Muscle layer of duodenum (tissue), 2 donors: Measurements from ENCODE around the gene PSENEN.

Experiments
- H3K27ac ChIP-seq: one replicate; pipeline ENCODE4 v1.7.0; 2013; ENCODE audit warnings: mild to moderate bottlenecking, low read length
- H3K27me3 ChIP-seq: one replicate; pipeline ENCODE4 v1.7.0; 2013; ENCODE audit warnings: low read depth, mild to moderate bottlenecking, control low read depth, low read length
- H3K36me3 ChIP-seq, 2 donors: one replicate each; pipeline ENCODE4 v1.7.0; 2013; ENCODE audit warnings: low read length in 2 of 2, control low read depth in 1 of 2, mild to moderate bottlenecking in 1 of 2; ENCODE audit not compliant: insufficient read depth in 2 of 2, control insufficient read depth in 1 of 2
- H3K4me1 ChIP-seq, 2 donors: one replicate each; pipeline ENCODE4 v1.7.0; 2013; ENCODE audit warnings: low read length in 2 of 2, mild to moderate bottlenecking in 2 of 2, control low read depth in 1 of 2, moderate library complexity in 1 of 2; ENCODE audit not compliant: insufficient read depth in 2 of 2, control insufficient read depth in 1 of 2
- H3K4me3 ChIP-seq, 2 donors: one replicate each; pipeline ENCODE4 v1.7.0; 2013; ENCODE audit warnings: low read length in 2 of 2, low read depth in 1 of 2, mild to moderate bottlenecking in 1 of 2
- H3K9me3 ChIP-seq, 2 donors: one replicate each; pipeline ENCODE4 v1.7.0; 2013; ENCODE audit warnings: low read length in 2 of 2, control low read depth in 1 of 2, mild to moderate bottlenecking in 1 of 2; ENCODE audit not compliant: control insufficient read depth in 1 of 2
- donor health status: healthy.

The PSENEN gene

DNA sequence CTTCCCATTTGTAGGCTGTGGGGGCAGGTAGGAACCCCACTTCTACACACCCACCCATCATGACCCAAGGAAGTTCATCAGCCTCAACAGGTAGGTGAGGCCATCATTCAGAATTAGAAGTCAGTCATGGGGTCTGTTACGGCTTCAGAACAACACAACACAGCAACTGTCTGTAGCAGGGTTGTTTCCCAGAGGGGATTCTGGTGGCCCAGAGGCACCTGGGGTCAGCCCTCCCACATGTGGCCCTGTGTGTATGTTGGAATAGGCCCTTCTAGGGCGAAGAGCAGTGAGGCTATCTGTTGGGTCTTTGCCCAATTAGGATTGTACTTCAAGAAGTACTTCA is 6.6 kb upstream of the PSENEN start:
- Histone ChIP-seq H3K4me3 (no peak overlapping the region), H3K4me1 (peaks cover 4 to 13% of the 10 kb centered on the region in 2 donors), H3K9me3 (no peaks in the 10 kb centered on the region), H3K36me3 (peaks cover 30 to 53% of the 10 kb centered on the region in 2 donors), H3K27me3 (no peaks in the 10 kb centered on the region), H3K27ac (no peak overlapping the region)

DNA sequence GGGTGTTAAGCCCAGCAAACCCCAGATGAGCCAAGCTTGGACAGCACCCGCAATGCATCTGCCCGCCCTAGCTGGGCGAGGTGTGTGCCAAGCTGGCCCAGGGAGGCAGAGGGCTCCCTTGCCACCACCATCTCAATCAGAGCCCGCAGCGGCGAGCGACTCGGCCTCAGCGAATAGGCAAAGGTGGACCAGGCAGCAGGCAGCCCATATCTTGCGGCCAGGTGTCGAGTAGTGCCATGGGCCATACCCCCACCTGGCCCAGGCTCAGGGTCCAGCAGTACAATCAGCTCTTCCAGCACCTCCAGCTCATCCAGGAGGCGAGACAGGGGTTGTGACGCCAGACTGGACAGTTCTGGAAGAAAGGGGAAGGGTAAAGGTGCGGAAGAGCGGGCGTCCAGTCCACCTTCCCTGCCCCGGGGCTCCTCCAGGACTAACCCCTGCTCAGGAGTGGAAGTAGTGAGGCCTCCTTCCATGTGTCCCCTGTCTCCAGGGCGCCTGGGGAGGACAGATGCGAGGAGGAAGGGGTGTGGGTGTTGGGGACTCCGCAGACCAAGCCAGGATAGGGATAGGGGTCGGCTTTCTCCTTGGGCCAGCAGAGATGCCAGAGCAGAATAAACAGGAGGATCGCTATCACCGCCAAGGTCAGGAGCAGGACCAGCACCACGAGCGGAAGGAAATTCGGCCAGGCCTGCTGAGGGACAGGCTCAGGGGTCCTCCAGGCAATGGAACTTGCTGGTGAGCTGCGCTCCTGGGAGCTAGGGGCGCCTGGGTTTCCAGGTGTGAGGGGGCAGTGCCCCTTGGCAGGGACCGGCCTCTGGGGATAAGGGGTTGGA is 6.0 kb upstream of the PSENEN start:
- Histone ChIP-seq H3K27me3 (no peaks in the 10 kb centered on the region), H3K4me3 (peak overlapping the region; percentile 70 to 81), H3K27ac (peak overlapping the region; percentile 67), H3K36me3 (peaks cover 24 to 50% of the 10 kb centered on the region in 2 donors), H3K9me3 (no peaks in the 10 kb centered on the region), H3K4me1 (peaks cover 10 to 19% of the 10 kb centered on the region in 2 donors)

DNA sequence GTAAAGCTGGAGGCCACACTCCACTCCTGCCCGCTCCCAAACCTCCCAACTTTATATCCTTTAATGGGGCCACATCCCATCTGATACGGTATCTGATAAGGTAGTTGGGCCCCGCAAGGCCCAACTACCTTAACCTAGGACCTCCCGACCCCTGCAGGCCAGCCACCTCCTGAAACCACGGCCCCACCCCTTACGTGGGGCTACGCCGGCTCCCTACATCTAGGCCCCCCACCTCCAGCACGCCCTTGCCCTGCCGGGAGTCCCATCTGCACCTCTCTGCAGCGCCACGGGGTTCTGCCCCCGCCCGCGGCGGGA is 5.4 kb upstream of the PSENEN start:
- Histone ChIP-seq H3K36me3 (peaks cover 19 to 48% of the 10 kb centered on the region in 2 donors), H3K27ac (peak overlapping the region; percentile 67), H3K9me3 (no peaks in the 10 kb centered on the region), H3K4me1 (peaks cover 12 to 22% of the 10 kb centered on the region in 2 donors), H3K4me3 (peak overlapping the region; percentile 70 to 81), H3K27me3 (no peaks in the 10 kb centered on the region)

DNA sequence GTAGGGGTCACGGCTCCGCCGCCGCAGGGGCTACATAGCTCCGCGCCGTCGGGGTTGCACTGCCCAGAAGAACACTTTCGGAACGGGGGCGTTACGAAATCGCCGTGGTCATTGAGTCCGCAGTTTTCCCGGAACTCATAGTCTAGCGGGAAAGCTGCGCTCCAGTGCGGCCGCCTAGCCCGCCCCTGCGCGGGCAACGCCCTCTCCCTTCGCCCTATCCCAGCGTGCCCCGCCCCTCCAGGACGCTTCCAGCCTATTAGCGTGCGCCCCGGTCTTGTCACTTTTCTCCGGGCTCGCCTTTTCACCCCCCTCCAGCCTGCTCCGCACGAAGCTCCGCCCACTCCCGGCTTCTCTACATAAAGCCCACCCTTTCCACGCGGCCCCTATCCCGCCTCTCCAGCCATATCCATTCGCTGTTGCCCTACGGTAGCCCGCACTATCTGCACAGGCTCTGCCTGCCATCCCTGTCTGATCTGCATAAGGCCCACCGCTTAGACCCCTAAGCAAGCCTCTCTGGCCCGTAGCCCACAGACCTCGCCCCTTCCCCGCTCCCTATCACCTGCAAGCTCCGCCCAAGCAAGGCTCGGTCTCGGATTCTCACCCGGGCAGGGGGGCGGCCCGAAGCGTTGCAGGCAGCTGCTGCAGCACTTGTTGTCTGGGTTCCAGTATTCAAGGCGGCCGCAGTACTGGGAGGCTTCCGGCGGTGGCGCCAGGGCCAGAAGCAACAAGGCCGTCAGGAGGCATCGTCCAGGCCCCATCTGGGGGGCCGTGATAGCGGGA is 4.8 kb upstream of the PSENEN start:
- Histone ChIP-seq H3K9me3 (no peaks in the 10 kb centered on the region), H3K4me3 (peak overlapping the region; percentile 81), H3K36me3 (peaks cover 15 to 44% of the 10 kb centered on the region in 2 donors), H3K4me1 (peaks cover 12 to 22% of the 10 kb centered on the region in 2 donors), H3K27ac (peak overlapping the region; percentile 67), H3K27me3 (no peaks in the 10 kb centered on the region)

DNA sequence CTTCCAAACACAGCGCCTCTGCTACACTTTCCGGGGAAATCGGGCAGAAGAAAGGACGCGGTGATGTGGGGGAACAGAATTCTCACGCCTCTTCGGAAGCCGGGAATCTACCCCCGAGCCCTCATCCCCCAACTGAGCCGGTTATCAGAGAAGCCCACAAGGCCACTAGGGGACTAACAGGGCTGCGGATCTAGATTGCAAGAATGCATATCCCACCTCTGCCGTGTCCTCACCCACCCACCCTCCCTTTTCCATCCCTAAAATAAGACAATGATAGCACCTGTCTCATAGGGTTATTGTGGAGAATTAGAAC is 4.3 kb upstream of the PSENEN start:
- Histone ChIP-seq H3K36me3 (peaks cover 14 to 44% of the 10 kb centered on the region in 2 donors), H3K4me3 (peak overlapping the region; percentile 81), H3K27ac (peak overlapping the region; percentile 60), H3K27me3 (no peaks in the 10 kb centered on the region), H3K4me1 (peaks cover 14 to 27% of the 10 kb centered on the region in 2 donors), H3K9me3 (no peaks in the 10 kb centered on the region)

DNA sequence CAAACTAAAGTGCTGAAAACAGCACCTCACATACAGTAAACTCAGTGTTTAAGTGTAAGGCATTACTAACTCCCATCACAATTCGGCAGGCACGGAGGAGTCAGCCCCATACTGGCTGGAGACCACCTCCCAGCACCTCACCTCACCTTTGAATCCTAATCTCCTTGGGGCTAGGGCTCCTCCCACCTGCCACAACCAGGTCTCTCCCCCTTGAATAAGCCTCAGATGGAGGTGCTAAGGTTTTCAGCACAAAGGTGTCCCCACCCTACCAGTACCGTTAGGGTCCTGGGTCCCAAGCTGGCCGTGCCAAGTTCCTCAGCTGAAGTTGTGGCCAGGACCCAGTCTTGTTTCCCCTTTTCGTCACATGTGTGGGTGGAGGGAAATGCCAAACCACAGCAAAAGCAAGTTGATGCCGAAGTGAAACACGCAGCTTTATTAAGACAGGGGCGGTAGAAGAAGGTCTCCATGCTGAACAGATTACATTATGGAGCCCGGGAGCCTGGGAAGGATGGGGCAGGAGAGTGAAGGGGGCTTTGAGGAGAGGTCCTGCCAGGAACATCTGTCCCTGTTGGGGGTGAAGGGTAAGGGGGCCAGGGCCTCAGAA is 3.2 kb upstream of the PSENEN start, which contains the start of gene IGFLR1:
Gene IGFLR1 (minus strand): TSS at position 332 of the 604 bp plus-strand sequence. CDS start 1,272 bp downstream, outside the sequence.
- Histone ChIP-seq H3K36me3 (peaks cover 14 to 34% of the 10 kb centered on the region in 2 donors), H3K4me3 (peak within 1 kb of the TSS; percentile 2 to 21), H3K27me3 (no peaks in the 10 kb centered on the region), H3K9me3 (no peaks in the 10 kb centered on the region), H3K4me1 (peaks cover 18 to 34% of the 10 kb centered on the region in 2 donors), H3K27ac (peak within 1 kb of the TSS; percentile 83)

DNA sequence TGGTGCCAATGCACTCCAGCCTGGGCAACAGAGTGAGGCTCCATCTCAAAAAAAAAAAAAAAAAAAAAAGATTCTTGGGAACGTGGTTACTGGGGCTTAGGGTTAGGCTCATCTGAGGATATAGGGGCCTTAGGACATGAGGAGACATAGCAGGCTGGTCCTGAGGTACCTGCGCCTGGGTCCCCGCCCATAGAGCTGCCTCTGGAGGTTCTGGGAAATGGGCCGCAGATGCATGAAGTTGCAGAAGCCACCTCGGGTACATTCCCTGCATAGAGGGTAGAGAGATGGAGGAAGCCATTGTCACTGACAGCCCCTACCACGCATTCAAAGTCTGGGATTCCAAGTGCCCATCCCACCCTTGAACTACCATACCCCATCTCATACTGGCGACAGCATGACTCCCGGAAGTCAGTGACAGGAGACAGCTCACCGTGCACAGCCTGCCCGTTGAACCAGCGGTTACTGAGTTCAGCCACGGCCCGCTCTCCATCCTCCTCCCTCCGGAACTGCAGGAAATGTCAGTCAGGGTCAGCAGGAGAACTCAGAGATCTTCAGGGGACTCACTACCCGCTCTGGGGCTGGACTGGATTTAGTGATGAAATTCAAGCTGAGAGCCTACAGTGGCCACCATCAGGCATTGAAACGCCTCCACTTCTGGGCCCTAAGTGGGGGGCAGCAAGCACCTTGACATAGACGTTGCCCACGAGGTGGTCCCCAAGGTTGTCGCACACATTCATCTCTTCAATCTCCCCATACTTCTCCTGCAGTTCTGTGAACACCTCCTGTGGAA is 1.6 kb upstream of the PSENEN start:
- Histone ChIP-seq H3K9me3 (no peaks in the 10 kb centered on the region), H3K4me1 (peaks cover 18 to 39% of the 10 kb centered on the region in 2 donors), H3K27me3 (no peaks in the 10 kb centered on the region), H3K4me3 (peak overlapping the region; percentile 90 to 94), H3K27ac (no peak overlapping the region), H3K36me3 (peaks cover under 1 to 19% of the 10 kb centered on the region in 2 donors)

DNA sequence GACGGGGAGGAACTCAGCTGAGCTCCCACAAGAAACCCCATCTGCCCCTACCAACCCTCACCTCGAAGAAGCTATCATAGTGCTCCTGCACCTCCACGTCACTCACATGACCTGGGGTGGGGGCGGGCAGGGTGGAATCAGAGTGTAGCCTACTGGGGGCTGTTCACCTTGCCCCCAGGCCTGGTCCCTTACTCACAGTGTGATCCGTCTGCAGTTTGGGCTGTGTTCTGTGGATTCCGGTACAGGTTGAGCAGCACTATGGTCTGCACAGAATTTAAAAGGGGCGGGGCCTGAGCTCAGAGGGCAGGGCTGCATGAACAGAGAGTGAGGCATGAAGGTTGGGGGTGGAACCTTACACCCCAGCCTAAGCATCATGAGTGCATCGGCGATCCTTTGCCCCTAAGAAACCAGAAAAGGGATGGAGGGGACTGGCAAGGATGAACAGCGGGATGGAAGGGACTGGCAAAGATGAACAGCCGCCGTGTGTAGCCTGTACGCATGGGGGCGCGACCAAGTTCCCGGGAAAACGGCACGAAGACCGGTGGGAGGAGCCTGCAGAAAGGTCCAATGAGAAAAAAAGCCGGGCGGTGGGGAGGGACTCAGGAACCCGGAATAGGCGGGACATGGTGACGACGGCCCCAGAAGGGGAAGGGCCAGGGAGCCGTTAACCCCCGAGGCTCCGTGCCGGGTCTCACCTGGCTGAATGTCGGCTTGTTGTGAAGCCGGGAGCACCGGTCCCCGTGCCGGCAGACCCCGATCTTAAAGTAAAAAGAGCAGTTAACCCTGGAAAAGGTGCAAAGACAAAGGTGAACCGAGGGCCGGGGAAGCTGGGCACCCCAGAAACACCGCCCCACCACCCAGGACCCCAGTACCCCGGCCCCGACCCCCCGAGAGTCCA is 772 bp upstream of the PSENEN start:
- Histone ChIP-seq H3K36me3 (peaks cover 0 to 16% of the 10 kb centered on the region in 2 donors), H3K4me3 (peak overlapping the region; percentile 90 to 94), H3K4me1 (peaks cover 17 to 43% of the 10 kb centered on the region in 2 donors), H3K9me3 (no peaks in the 10 kb centered on the region), H3K27ac (peak overlapping the region; percentile 98), H3K27me3 (no peaks in the 10 kb centered on the region)

DNA sequence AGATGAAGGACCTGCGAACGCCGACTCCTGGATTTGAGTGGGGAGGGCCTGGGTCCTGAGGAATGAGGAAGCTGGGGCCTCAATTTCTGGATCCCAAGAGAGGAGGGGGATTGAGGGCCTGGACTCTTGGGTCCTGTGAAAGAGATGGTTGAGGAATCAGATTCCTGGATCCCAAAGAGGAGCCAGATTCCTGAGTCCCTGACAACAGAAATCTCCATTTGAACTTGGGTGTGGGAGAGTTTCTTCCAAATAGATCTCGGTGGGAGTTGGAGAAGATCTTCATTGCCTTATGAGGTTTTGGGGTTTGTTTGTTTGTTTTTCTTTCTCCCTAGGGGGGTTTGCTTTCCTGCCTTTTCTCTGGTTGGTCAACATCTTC is 624 bp downstream of the PSENEN start:
- H3K9me3 ChIP-seq: no peaks in the 10 kb centered on the region
- peak overlapping the region; percentile 95 for H3K27ac ChIP-seq
- H3K4me1 ChIP-seq: peaks cover 14 to 43% of the 10 kb centered on the region in 2 donors
- peak overlapping the region; percentile 90 to 94 for H3K4me3 ChIP-seq
- peaks cover 0 to 16% of the 10 kb centered on the region in 2 donors for H3K36me3 ChIP-seq
- H3K27me3 ChIP-seq: no peaks in the 10 kb centered on the region

DNA sequence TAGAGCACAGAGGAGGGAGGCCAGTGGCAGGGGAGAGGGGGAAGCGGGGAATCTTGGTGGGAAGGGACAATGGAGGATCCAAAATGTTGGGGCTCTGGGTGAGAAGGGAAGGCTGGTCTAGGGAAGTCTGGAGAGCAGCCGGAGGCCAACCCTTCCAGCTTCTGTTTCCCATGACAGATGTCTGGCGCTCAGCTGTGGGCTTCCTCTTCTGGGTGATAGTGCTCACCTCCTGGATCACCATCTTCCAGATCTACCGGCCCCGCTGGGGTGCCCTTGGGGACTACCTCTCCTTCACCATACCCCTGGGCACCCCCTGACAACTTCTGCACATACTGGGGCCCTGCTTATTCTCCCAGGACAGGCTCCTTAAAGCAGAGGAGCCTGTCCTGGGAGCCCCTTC is 1.1 kb downstream of the PSENEN start:
- Histone ChIP-seq H3K4me3 (peak overlapping the region; percentile 90 to 94), H3K27me3 (no peaks in the 10 kb centered on the region), H3K36me3 (peaks cover 0 to 16% of the 10 kb centered on the region in 2 donors), H3K4me1 (peaks cover 14 to 41% of the 10 kb centered on the region in 2 donors), H3K27ac (peak overlapping the region; percentile 95), H3K9me3 (no peaks in the 10 kb centered on the region)
